ENCODE results near the gene SEC14L2.
A peak's percentile ranks its signal among the peaks of the same experiment; 100 is the strongest.
"Not testable (repeated sequence)": the region's sequence is repeated elsewhere in the genome, so short reads cannot be mapped to it uniquely, and the experiment has no call there.

SEC14L2 gene

GRCh38 chr22:30397656-30398635 is 1.1 kb downstream of the SEC14L2 start:
- TF ChIP-seq CTCF (IDR thresholded peaks at IDR 0.05; ENCODE audit: insufficient read depth, low read length, missing control alignments), result no peak
- ChIA-PET POLR2A (interaction anchor here (1.0 to 5.5 kb wide), 5 partner anchors 10 to 193 kb away, joined by 3 to 46 read pairs (median 4); partner anchors contain the start of gene PES1), CTCF (interaction anchor here (0.8 to 13.4 kb wide), 13 partner anchors 10 to 137 kb away, joined by 3 to 192 read pairs (median 6); partner anchors contain the start of genes CASTOR1, MTFP1 and RNF215)
- peak overlapping the region; percentile 85 for H3K4me3 ChIP-seq (ENCODE audit: low read depth, low read length)
- no peak for DNase-seq (ENCODE audit: low read depth, low spot score)

GRCh38 chr22:30398685-30399680 is 2.2 kb downstream of the SEC14L2 start:
- TF ChIP-seq CTCF (IDR thresholded peaks at IDR 0.05; ENCODE audit: insufficient read depth, low read length, missing control alignments), result no peak
- H3K4me3 ChIP-seq (ENCODE audit: low read depth, low read length), result peak overlapping the region; percentile 85
- CTCF ChIA-PET, result interaction anchor here (0.8 to 13.4 kb wide), 12 partner anchors 8 to 205 kb away, joined by 3 to 192 read pairs (median 4); partner anchors contain the start of genes CASTOR1, MTFP1 and RNF215
- POLR2A ChIA-PET, result interaction anchor here (5.5 kb wide), 1 partner anchor 24 kb away, joined by 46 read pairs; no protein-coding TSS in a partner anchor
- no peak for DNase-seq (ENCODE audit: low read depth, low spot score)

- DNase-seq (ENCODE audit: low read depth, low spot score), result no peak
- ChIA-PET POLR2A (interaction anchor here (5.5 kb wide), 1 partner anchor 23 kb away, joined by 46 read pairs; no protein-coding TSS in a partner anchor), CTCF (interaction anchor here (1.3 to 1.7 kb wide), 3 partner anchors 9 to 204 kb away, joined by 3 to 4 read pairs (median 3); no protein-coding TSS in a partner anchor)
- no peak for TF ChIP-seq CTCF (IDR thresholded peaks at IDR 0.05; ENCODE audit: insufficient read depth, low read length, missing control alignments)
- H3K4me3 ChIP-seq (ENCODE audit: low read depth, low read length), result no peak overlapping the region
Observed at GRCh38 chr22:30399718-30400117, 2.9 kb downstream of the SEC14L2 start.

- H3K4me3 ChIP-seq (ENCODE audit: low read depth, low read length), result no peak overlapping the region
- TF ChIP-seq CTCF (IDR thresholded peaks at IDR 0.05; ENCODE audit: insufficient read depth, low read length, missing control alignments), result no peak
- no peak for DNase-seq (ENCODE audit: low read depth, low spot score)
- ChIA-PET POLR2A (no interaction called here), CTCF (interaction anchor here (0.7 to 1.7 kb wide), 3 partner anchors 9 to 196 kb away, joined by 3 to 4 read pairs (median 3); no protein-coding TSS in a partner anchor)
Observed at GRCh38 chr22:30400159-30400558, 3.3 kb downstream of the SEC14L2 start.

- DNase-seq (ENCODE audit: low read depth, low spot score); H3K4me3 ChIP-seq (ENCODE audit: low read depth, low read length): not testable (repeated sequence)
- ChIA-PET POLR2A (interaction anchor here (1.3 kb wide), 1 partner anchor 22 kb away, joined by 4 read pairs; no protein-coding TSS in a partner anchor), CTCF (interaction anchor here (0.6 to 8.0 kb wide), 3 partner anchors 11 to 197 kb away, joined by 3 to 62 read pairs (median 3); partner anchors contain the start of genes CASTOR1 and RNF215)
Observed at GRCh38 chr22:30401024-30401423, 4.2 kb downstream of the SEC14L2 start.

Data from AG04449 (cell line).